HG03097 (cell line): ENCODE results near the gene PWWP2B.
"Not testable (repeated sequence)": the region's sequence is repeated elsewhere in the genome, so short reads cannot be mapped to it uniquely, and the experiment has no call there.

Experiments used
- ATAC-seq: cut with Tn5 transposase; IDR thresholded peaks from one replicate; pipeline ENCODE4 v1.9.1; 2021; ENCODE audit not compliant: unreplicated experiment, low FRiP score

The PWWP2B gene

GRCh38 chr10:132377326-132377725, 19.7 kb upstream of the PWWP2B start:
- ATAC-seq = no peak

- ATAC-seq = not testable (repeated sequence)
Observed at GRCh38 chr10:132379026-132379425, 18.0 kb upstream of the PWWP2B start.

- ATAC-seq = not testable (repeated sequence)
Observed at GRCh38 chr10:132380986-132381385, 16.0 kb upstream of the PWWP2B start.

GRCh38 chr10:132381741-132382140, 15.3 kb upstream of the PWWP2B start:
- ATAC-seq = no peak

GRCh38 chr10:132382231-132382922, 14.6 kb upstream of the PWWP2B start:
- ATAC-seq = no peak

GRCh38 chr10:132383101-132383500, 13.9 kb upstream of the PWWP2B start:
- ATAC-seq = no peak

GRCh38 chr10:132383751-132384196, 13.2 kb upstream of the PWWP2B start:
- ATAC-seq = no peak

GRCh38 chr10:132384618-132385388, 12.2 kb upstream of the PWWP2B start:
- no peak for ATAC-seq

- no peak for ATAC-seq
Observed at GRCh38 chr10:132385389-132385667, 11.7 kb upstream of the PWWP2B start.

GRCh38 chr10:132385721-132386418, 11.1 kb upstream of the PWWP2B start:
- ATAC-seq = no peak

GRCh38 chr10:132386419-132386831, 10.6 kb upstream of the PWWP2B start:
- ATAC-seq = no peak

GRCh38 chr10:132386896-132387295, 10.1 kb upstream of the PWWP2B start:
- ATAC-seq = not testable (repeated sequence)

GRCh38 chr10:132387764-132388210, 9.2 kb upstream of the PWWP2B start:
- peak; percentile 53 for ATAC-seq

- ATAC-seq = no peak
Observed at GRCh38 chr10:132388891-132389432, 8.0 kb upstream of the PWWP2B start.

- no peak for ATAC-seq
Observed at GRCh38 chr10:132389433-132390169, 7.4 kb upstream of the PWWP2B start.

GRCh38 chr10:132390170-132390920, 6.7 kb upstream of the PWWP2B start:
- no peak for ATAC-seq

GRCh38 chr10:132390921-132391675, 5.9 kb upstream of the PWWP2B start:
- no peak for ATAC-seq

GRCh38 chr10:132391676-132392020, 5.4 kb upstream of the PWWP2B start:
- ATAC-seq = no peak

- ATAC-seq = no peak
Observed at GRCh38 chr10:132392184-132392800, 4.7 kb upstream of the PWWP2B start.
